GM18858 (cell line): Measurements from ENCODE around the gene CHRM1.
"Not testable (repeated sequence)": the region's sequence is repeated elsewhere in the genome, so short reads cannot be mapped to it uniquely, and the experiment has no call there.

Source experiments
- ATAC-seq: cut with Tn5 transposase; IDR thresholded peaks from one replicate; pipeline ENCODE4 v1.9.1; 2021; ENCODE audit not compliant: unreplicated experiment

The CHRM1 gene, protein sequence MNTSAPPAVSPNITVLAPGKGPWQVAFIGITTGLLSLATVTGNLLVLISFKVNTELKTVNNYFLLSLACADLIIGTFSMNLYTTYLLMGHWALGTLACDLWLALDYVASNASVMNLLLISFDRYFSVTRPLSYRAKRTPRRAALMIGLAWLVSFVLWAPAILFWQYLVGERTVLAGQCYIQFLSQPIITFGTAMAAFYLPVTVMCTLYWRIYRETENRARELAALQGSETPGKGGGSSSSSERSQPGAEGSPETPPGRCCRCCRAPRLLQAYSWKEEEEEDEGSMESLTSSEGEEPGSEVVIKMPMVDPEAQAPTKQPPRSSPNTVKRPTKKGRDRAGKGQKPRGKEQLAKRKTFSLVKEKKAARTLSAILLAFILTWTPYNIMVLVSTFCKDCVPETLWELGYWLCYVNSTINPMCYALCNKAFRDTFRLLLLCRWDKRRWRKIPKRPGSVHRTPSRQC

DNA sequence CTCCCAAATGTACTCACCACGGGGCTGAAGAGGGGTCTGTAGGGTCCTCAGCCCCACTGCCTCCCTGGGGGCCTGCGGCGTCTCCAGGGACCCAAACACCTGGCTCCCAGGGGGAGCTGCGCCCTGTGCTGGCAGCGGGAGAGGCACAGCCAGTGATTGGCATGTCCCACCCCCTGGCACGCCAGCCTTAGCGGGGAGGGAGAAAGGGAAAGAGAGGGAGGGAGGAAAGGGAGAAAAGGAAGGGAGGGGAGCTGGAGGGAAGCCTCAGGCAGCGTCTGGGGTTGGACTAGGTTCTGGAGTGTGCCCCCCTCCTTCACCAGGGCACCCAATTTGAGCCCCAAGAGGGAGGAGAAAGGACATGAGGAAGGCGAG is at the start of gene CHRM1:
CHRM1 (minus strand) TSS at position 163 of the 372 bp plus-strand sequence. CDS start 10,263 bp downstream, outside the sequence.
- ATAC-seq = no peak

DNA sequence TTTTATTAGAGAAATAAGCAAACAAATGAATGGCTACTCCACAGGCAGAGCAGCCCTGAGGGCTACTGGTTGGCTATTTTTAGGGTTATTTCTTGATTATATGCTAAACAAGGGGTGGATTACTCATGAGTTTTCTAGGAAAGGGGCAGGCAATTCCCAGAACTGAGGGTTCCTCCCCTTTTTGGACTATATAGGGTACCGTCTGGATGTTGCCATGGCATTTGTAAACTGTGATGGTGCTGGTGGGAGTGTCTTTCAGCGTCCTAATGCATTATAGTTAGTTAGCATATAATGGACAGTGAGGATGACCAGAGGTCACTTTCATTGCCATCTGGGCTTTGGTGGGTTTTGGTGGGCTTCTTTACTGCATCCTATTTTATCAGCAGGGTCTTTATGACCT is 44.4 kb upstream of the CHRM1 start:
- ATAC-seq = no peak

DNA sequence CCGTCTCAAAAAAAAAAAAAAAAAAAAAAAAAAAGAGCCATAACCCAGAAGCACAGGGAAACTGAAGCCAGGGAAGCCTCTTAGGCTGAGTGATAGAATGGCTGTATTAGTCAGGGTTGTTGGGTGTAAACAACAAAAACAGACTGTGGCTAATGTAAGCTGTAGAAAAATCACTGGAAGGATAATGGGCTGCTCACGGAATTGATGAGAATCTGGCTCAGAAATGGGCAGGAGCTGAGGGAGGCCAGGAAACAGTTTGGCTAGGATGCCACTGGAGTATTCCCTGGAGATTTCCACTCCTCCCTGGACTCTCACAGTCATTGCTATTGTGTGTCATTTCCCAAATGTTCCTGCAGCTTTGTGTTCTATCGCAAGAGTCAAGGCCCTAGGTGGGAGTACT is 41.2 kb upstream of the CHRM1 start:
- ATAC-seq = no peak

DNA sequence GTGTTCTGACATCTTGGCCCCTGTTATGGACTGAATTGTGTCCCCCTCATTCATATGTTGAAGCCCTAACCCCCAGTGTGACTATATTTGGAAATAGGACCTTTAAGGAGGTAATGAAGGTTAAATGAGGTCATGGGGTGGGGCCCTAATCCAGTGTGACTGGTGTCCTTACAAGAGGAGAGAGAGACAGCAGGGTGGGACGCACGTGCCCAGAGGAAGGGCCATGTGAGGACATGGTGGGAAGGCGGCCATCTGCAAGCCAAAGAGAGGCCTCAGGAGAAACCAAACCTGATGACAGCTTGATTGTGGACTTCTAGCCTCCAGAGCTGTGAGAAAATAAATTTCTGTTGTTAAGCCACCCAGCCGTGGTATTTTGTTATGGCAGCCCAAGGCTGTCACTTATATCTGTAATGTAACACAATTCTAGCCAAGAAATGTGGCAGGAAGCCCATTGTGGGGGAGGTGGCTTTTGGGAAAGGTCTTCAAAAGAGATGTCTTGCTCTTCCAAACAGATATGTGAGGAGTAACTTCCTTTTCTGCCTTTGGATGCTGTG is 39.9 kb upstream of the CHRM1 start:
- no peak for ATAC-seq

DNA sequence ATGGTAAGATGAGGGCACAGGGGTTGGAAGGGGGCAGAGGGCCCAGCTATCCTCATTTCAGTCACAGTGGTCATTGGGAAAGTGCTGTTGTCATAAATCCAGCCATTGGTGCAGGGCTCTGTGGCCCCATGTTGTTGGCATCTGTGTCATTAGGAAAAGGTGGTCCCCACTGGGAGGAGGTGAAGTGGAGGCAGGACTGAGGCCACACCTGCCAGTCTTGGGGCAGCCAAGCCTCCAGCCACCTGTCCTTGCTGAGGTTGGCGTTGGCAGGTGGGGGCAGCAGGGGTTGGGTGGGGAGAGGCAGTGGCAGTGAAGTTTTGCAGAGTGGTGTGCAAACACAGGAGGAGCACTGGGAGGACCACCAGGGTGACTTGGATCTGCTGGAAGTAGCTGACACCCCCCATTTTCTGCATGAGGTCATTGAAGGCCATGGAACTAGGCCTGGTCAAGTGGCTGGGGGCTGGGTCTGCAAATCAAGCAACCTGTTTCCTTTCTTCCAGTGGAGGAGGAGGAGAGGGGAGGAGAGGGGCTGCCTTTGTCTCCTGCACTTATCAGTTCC is 38.3 kb upstream of the CHRM1 start:
- ATAC-seq = no peak

DNA sequence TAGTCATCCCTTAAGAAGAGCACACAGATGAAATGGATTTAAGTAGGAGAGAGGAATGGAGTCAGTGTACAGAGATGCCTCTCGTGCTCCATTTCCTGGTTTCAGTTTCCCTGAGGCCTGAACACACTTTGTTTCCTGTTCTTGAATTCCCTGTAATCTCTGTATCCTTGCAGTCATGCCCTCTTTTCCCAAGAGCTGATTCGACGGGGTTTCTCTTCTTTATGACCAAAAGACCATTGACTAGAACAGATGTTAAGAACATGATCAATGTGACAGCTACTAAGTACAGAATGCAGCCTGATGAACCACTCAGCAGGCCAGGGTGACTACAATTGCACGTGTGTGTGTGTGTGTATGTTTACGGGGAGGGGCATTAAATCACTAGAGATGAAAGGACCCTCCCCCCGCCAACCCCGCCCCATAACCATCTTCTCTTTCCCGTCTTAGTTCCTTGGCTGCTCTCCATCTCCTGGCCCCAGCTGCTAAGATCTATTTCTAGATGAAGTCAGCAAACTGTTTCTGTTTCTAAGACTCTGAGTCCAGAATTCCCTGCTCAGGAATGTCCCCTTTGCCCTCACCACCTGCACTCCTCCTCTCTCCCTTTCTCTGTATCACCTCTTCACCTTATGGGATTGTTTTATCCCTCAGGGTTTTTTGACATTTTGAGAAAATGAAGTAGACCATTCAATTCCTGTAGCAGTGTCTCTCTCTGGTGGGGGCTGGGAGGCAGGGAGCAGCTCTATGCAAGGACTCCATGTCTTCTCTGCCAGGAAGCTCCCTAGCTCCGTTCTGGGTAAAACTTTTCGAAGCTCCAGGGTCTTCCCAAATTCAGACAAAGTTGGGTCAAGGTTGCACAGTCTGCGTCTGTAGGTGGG is 37.6 kb upstream of the CHRM1 start:
- no peak for ATAC-seq

DNA sequence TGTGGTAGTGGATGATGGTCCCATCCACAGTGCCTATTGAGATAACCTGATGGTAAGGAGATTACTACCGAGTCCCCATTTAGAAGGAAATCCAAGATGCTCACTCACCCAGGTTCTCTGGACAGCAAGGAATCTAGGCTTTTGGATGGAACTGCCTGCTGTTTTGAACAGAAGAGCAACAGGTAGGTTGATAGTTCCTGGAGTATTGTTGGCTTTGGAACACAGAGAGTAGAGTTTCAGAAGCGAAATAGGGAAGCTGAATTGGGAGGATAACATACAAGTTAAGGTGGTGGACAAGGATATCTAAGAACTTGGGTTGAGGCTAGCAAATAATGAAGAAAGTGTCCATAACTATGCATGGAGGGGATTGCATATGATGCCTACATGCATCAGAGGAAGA is 36.0 kb upstream of the CHRM1 start:
- ATAC-seq = no peak

DNA sequence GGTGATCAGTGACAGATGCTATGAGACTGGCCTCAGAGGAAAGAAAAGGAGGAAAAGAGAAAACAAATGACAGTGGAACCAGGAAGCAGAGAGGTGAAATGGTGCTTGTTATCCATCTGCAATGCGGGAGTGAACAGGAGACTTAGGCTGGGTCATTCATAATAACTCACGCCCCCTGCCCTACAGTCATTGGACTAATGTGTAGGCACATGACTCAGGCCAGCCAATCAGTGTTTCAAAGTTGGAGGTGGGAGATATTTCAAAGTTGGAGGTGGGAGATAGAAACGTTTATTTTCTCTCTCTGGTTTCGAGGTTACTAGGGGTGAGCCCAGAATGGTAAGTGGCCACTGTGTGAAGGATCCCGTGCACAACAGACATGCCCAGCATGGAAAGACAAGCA is 33.3 kb upstream of the CHRM1 start:
- ATAC-seq = no peak

DNA sequence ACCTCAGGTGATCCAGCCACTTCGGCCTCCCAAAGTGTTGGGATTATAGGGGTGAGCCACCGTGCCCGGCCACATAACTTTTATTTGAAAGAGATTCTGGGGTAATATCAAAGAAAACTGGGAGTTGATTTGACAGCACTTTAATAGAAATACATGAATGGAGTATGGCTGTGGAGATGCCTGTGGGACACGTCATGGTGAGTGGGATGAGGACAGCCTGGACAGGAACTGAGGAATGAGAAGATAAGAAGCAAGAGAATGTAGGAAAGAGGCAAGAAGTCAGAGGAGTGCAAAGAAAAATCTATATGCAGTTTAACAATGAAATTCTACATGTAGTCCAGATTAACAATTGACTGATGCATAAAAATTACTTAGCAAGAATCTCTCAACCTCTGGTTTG is 32.6 kb upstream of the CHRM1 start:
- no peak for ATAC-seq

DNA sequence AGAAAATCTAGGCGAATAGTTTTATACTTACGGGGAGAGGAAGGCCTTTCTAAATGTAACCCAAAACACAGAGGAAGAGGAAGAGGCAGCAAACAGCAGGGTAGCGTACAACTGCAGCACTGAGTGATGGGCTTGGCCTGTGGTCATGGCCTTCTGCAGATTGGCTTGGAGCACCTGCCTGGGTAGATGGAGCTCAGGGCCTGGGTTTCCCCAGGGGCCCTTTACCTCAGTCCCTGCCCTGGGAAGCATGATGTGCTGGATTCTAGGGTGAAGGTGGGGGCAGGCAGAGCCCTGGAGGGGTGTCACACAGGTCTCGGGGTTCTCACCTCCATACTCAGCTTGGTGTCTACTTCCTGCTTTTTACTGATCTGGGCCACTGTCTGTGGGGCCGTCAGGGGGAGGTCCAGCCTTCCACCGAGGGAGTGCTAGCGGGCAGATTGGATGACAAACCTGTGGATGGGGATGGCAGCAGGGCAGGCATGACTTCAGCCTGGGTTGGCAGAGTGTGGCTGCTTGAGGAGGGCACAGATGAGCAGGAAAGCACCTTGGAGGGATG is 27.7 kb upstream of the CHRM1 start:
- no peak for ATAC-seq

DNA sequence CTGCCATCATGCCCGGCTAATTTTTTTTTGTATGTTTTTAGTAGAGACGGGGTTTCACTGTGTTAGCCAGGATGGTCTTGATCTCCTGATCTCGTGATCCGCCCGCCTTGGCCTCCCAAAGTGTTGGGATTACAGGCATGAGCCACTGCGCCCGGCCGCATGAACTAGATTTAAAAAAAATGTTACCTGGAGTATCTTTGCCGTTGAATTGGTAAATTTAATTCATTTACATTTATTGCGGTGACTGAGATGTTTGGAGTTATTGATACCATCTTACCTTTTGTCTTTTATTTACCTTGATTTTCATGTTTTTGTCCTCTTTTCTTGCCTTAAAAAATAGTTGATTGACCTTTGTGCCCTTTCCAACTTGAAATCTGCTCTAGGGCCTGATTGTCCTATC is 24.4 kb upstream of the CHRM1 start:
- not testable (repeated sequence) for ATAC-seq

DNA sequence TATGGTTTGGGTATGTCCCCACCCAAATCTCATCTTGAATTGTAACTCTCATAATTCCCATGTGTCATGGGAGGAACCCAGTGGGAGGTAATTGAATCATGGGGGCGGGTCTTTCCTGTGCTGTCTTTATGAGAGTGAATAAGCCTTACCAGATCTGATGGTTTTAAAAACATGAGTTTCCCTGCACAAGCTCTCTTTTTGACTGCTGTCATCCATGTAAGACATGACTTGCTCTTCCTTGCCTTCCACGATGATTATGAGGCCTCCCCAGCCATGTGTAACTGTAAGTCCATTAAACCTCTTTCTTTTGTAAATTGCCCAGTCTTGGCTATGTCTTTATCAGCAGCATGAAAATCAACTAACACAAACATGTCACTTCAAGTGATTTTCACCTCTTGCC is 16.4 kb upstream of the CHRM1 start:
- ATAC-seq = not testable (repeated sequence)

DNA sequence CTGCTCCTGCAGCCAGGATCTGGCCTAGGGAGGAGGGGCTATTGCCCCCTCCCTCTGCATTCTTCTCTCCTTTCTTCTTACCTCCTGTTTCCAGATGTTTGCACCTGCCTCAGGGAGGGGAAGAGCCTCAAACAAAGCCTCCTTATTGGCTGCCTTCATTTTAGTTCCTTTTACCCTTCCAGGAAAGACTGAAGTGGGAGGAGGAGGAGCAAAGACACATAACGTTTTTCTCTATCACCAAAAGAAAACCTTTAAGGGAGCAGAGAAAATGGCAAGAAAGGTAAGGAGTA is 13.3 kb upstream of the CHRM1 start:
- ATAC-seq = no peak

DNA sequence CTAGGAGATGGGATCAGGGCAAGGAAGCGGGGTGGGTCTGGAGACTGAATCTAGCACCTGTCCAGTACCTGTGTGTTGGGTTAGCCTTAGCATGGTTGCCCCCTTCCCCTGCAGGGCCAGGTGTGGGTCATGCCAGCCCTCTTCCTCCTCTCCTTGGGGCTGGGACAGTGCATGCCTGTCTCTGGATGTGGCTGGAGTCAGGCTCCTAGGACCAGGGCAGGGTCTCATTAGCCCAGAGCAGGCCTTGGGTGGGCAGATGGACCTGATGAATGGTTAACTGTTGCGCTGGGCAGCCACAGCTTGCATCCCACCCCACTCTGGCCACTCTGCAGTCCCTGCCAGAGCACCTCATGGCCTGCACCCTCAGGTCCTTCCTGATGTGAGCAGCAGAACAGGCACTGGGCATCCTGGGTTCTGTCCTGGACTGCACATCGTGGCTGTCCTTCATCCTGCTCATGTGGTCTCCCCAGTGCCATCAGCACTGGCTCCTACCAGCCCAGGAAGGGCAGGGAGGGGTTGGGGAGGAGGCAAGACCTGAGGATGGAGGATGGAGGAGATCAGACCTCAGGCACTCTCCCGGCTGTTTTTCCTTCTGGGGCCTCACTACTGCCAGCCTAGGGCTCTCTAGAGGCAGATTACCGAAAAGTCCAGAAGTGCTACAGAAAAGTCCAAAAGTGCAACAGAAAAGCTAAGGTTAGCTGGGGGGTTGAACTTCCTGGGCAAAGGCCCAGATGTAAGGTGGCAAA is 12.8 kb upstream of the CHRM1 start:
- no peak for ATAC-seq

DNA sequence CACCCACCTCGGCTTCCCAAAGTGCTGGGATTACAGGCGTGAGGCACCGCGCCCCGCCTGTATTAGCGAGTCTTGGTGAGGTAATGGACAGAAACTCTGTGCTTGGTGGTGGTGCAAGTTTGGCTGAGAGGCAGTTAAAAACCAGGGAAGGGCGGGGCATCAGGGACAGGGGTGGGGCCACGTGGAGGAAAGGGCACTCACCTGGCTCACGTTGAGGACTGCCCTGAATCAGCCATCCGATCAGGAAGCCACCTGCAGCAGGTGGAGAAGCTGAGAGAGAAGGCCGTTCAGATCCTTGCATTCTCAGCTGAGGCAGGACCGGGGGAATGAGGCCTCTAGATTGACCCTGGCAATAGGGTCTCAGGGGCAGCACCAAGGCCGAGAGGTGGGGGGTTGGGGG is 12.1 kb upstream of the CHRM1 start:
- ATAC-seq = no peak

DNA sequence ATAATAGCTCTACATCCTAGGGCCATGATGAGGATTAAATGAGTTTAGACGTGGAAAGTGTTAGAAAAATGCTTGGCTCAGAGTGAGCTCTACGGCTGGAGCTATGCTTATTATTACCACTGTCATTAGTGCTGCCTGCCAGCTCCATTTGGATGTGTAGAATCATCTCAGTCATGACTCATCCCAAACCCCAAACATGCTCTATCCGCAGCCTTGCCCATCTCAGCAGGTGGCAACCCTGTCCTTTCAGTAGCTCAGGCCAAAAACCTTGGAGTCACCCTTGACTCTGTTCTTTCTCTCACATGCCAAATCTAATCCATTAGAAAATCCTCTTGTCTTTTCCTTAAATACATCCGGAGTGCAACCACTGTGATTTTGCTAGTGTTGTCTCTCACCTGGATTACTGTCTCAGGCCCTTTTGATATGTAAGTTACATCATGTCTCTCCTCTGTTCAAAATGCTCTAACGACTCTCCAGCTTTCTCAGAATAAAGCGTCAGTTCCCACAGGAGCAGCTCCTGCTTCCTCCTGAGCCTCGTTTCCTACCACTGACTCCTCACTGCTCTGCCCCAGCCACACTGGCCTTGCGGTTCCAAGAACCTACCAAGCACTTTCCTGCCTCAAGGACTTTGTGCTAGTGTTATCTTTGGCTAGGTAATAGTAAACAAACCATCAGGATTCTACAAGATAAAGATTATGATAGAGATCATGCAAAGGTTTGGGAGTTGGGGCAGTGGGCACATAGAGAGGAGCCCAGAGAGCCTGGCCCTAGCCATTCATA is 10.5 kb upstream of the CHRM1 start:
- ATAC-seq = no peak

DNA sequence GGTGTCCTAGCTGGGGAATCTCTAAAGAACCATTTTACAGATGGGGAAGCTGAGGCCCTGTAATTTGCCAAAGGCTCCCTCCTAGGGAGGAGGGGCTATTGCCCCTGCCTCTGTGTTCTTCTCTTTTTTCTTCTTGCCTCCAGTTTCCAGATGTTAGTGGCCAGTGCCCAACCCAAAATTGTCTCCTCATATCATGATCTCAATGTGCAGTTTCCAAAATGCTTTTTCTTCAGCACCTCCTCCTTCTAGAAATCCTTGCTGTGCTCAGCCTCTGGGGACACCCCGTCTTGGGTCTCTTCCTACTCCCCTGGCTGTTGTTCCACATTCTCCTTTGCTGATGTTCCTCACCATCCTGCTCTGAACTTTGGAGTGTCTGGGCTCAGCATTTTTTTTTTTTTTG is 9.5 kb upstream of the CHRM1 start:
- no peak for ATAC-seq

DNA sequence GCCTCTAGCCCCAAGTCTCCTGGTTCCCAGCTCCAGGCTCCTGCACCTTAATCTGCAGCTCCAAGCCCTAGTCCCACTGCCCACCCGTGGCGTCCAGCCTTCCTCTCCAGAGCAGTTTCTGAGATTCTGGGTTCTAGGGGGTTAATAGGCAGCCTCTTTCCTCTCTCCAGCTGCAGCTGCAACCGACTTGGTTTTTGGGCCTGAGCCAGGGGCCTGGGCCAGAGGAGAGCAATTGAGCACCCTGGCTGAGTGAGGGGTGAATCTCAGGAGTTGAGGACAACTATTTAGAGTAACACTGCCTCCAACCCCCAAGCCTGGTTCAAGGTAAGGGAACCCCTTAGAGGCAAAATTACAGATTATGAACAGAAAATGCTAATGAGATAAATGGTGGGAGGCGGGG is 9.0 kb upstream of the CHRM1 start:
- no peak for ATAC-seq

DNA sequence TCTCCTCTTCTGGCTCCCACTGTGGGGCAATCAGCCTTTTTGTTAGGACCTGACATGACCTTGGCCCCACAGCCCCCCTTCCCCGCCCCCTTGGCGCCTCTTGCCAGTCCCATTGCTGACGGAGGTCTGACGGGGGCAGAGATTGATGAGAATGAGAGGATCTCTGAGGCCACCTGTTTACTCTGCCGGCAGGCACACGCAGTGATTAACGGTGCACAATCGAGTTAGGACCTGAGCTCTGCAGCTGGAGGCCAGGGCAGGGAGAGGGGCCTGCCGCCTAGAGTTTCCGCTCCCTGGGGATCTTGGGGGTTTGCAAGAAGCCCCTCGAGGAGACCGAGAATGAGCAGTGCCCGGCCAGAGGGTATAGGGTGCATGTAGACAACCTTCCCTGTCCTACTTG is 6.8 kb upstream of the CHRM1 start:
- no peak for ATAC-seq
